Panc1 (cell line): ENCODE results near the gene IL17RB. TPM values are rescaled to one million over a fixed set of nuclear protein-coding genes. Genes with fewer than 3 reads are reported as not detected.

Source experiments
- ATAC-seq: fragments of 200-7000 bp; cut with Tn5 transposase; 2 replicates; pipeline ENCODE4 v1.9.1; 2020; ENCODE audit warnings: mild to moderate bottlenecking, moderate library complexity
- BruUV-seq: library from RNA; stranded (reverse); fragments of 400-500 nt; replicated peaks from 2 replicates; lab custom pipeline; 2021; lab: Mats Ljungman, UMichigan
- CTCF ChIA-PET: fragments of 300-600 bp; sonication (Branson Sonifier 250); formaldehyde crosslinking; loops from one replicate; lab custom pipeline; 2022; ENCODE audit warnings: antibody characterized with exemption; lab: Charles Lee
- POLR2A ChIA-PET: fragments of 300-600 bp; sonication (Branson Sonifier 250); formaldehyde crosslinking; loops from one replicate; lab custom pipeline; 2022; ENCODE audit warnings: antibody characterized with exemption; lab: Charles Lee
- DNase-seq: peaks from one replicate; pipeline ENCODE4 v3.0.0-alpha.2; 2010; ENCODE audit warnings: low read depth, low spot score
- H3K27ac ChIP-seq: 2 replicates; pipeline ENCODE4 v1.5.1; 2011; ENCODE audit warnings: mild to moderate bottlenecking, low read length, inconsistent platforms
- H3K27me3 ChIP-seq: fragments of 200-500 bp; sonication (Bioruptor generic); 2 replicates; pipeline ENCODE4 v1.6.0; 2014; ENCODE audit warnings: low read length, inconsistent platforms; ENCODE audit not compliant: control insufficient read depth, insufficient read depth
- H3K36me3 ChIP-seq: fragments of 200-500 bp; sonication (Bioruptor generic); 2 replicates; pipeline ENCODE4 v1.5.1; 2014; ENCODE audit warnings: inconsistent platforms, mild to moderate bottlenecking, low read length, moderate library complexity; ENCODE audit not compliant: control insufficient read depth, insufficient read depth
- H3K4me1 ChIP-seq: 2 replicates; pipeline ENCODE4 v1.5.1; 2011; ENCODE audit warnings: inconsistent platforms, mild to moderate bottlenecking, low read length, moderate library complexity; ENCODE audit not compliant: control insufficient read depth, insufficient read depth
- H3K4me3 ChIP-seq, 2 experiments: 2 replicates each; pipeline ENCODE4 v1.5.1; 2011 to 2012; ENCODE audit warnings: low read depth in 2 of 2, low read length in 2 of 2, mild to moderate bottlenecking in 2 of 2, inconsistent platforms in 1 of 2, moderate library complexity in 1 of 2
- H3K9me3 ChIP-seq: fragments of 200-500 bp; sonication (Bioruptor generic); 2 replicates; pipeline ENCODE4 v1.5.1; 2014; ENCODE audit warnings: low read depth, mild to moderate bottlenecking, inconsistent platforms, low read length, moderate library complexity; ENCODE audit not compliant: control insufficient read depth, insufficient read depth
- CTCF ChIP-seq: fragments of 450-650 bp; IDR thresholded peaks from 2 replicates; pipeline ENCODE4 v1.5.1; 2017; ENCODE audit warnings: mild to moderate bottlenecking
- POLR2AphosphoS5 ChIP-seq: IDR thresholded peaks from 2 replicates; pipeline ENCODE4 v1.6.1; 2012; ENCODE audit warnings: mild to moderate bottlenecking, low read depth, low read length, moderate library complexity
- REST ChIP-seq, 2 experiments: IDR thresholded peaks; 2 replicates each; pipeline ENCODE4 v1.6.1; 2011 to 2012; ENCODE audit warnings: low read depth in 2 of 2, control low read depth in 1 of 2, low read length in 1 of 2, mild to moderate bottlenecking in 1 of 2, moderate library complexity in 1 of 2; ENCODE audit not compliant: insufficient read depth in 1 of 2
- SIN3A ChIP-seq: IDR thresholded peaks from 2 replicates; pipeline ENCODE4 v1.6.1; 2012; ENCODE audit warnings: low read depth, mild to moderate bottlenecking, low read length, moderate library complexity, borderline replicate concordance; ENCODE audit not compliant: insufficient read depth
- TCF7L2 ChIP-seq: IDR thresholded peaks from 2 replicates; pipeline ENCODE4 v1.6.1; 2011; ENCODE audit warnings: mild to moderate bottlenecking, low read depth, low read length, inconsistent platforms
- in situ Hi-C: cut with HindIII; loops from 2 replicates; pipeline ENCODE4 v1.10.0; 2016; ENCODE audit warnings: low sequenced_read_pairs, low pct_unique_long_range_greater_than_20kb
- intact Hi-C: fragments of 100-400 bp; cut with micrococcal nuclease; formaldehyde crosslinking; loops from one replicate; pipeline ENCODE4 v1.10.0; 2022; ENCODE audit not compliant: unreplicated experiment
- total RNA-seq: library from RNA; stranded (reverse); gene quantifications from one replicate; pipeline ENCODE4 v1.2.1, GENCODE V29; 2021; ENCODE audit not compliant: unreplicated experiment

The IL17RB gene
- total RNA-seq, 1 experiment from 2014 or later: 15.9 TPM

GRCh38 chr3:53860196-53860595, 13.8 kb downstream of the IL17RB start:
- ChIA-PET CTCF (no interaction called here), POLR2A (no interaction called here)
- TF ChIP-seq SIN3A (no peak), TCF7L2 (no peak)
- Histone ChIP-seq H3K9me3 (no peaks in the 10 kb centered on the region), H3K36me3 (peaks cover 8% of the 10 kb centered on the region; the same call in 1 of the 2 replicates), H3K4me1 (no peaks in the 10 kb centered on the region), H3K27ac (no peak overlapping the region), H3K27me3 (no peaks in the 10 kb centered on the region), H3K4me3 (no peak overlapping the region)
- DNase-seq (no peak), ATAC-seq (no peak)
- in situ Hi-C loops (no loop called here), intact Hi-C loops (no loop called here)
- no TSS peak for BruUV-seq

- BruUV-seq: no TSS peak
- TF ChIP-seq TCF7L2 (no peak), POLR2AphosphoS5 (no peak), REST (IDR thresholded peaks at IDR 0.05; ENCODE audit: insufficient read depth in 1 of 2, low read depth in 2 of 2, low read length in 1 of 2) (no peak), SIN3A (no peak), CTCF (no peak)
- ChIA-PET POLR2A (no interaction called here), CTCF (no interaction called here)
- ATAC-seq (no peak), DNase-seq (no peak)
- in situ Hi-C loops: no loop called here
- no peaks in the 10 kb centered on the region for H3K9me3 ChIP-seq
- H3K4me3 ChIP-seq: no peak overlapping the region
- peaks cover 8% of the 10 kb centered on the region; the same call in 1 of the 2 replicates for H3K36me3 ChIP-seq
- intact Hi-C loops: no loop called here
- no peaks in the 10 kb centered on the region for H3K4me1 ChIP-seq
- H3K27ac ChIP-seq: no peak overlapping the region
- H3K27me3 ChIP-seq: no peaks in the 10 kb centered on the region
Measured at GRCh38 chr3:53862241-53862640, 15.9 kb downstream of the IL17RB start.

GRCh38 chr3:53863145-53863544, 16.8 kb downstream of the IL17RB start:
- no TSS peak for BruUV-seq
- ATAC-seq (no peak), DNase-seq (no peak)
- ChIA-PET POLR2A (no interaction called here), CTCF (no interaction called here)
- in situ Hi-C loops: no loop called here
- no peaks in the 10 kb centered on the region for H3K9me3 ChIP-seq
- H3K4me3 ChIP-seq: no peak overlapping the region
- H3K36me3 ChIP-seq: peaks cover 8% of the 10 kb centered on the region; the same call in 1 of the 2 replicates
- TF ChIP-seq REST (IDR thresholded peaks at IDR 0.05; ENCODE audit: insufficient read depth in 1 of 2, low read depth in 2 of 2, low read length in 1 of 2) (no peak), POLR2AphosphoS5 (no peak), SIN3A (no peak), TCF7L2 (no peak), CTCF (no peak)
- H3K27ac ChIP-seq: no peak overlapping the region
- intact Hi-C loops: no loop called here
- H3K27me3 ChIP-seq: no peaks in the 10 kb centered on the region
- H3K4me1 ChIP-seq: no peaks in the 10 kb centered on the region
